ENCODE data around the gene ANXA1.

Gene ANXA1

GRCh38 chr9:73125651-73126050, 26.0 kb upstream of the ANXA1 start:
- DNase-seq = no peak
- H2BK120ac ChIP-seq (ENCODE audit: low read depth, low read length) = no peak overlapping the region
- no peaks in the 10 kb centered on the region for H3K4me1 ChIP-seq (ENCODE audit: control insufficient read depth, low read depth, low read length)
- H3K4me3 ChIP-seq (ENCODE audit: low read length) = no peak overlapping the region
- no peak overlapping the region for H3K27ac ChIP-seq (ENCODE audit: low read depth, low read length)
- H3K4ac ChIP-seq (ENCODE audit: low read depth, low read length) = no peak overlapping the region
- no peak overlapping the region for H3K9ac ChIP-seq (ENCODE audit: low read length)
- no peaks in the 10 kb centered on the region for H3K36me3 ChIP-seq (ENCODE audit: control insufficient read depth, insufficient read depth, low read length)
- no peak overlapping the region for H3K23ac ChIP-seq (ENCODE audit: low read length)
- H2BK5ac ChIP-seq (ENCODE audit: low read length) = no peak overlapping the region
- H3K79me2 ChIP-seq (ENCODE audit: control insufficient read depth, insufficient read depth, low read length) = no peaks in the 10 kb centered on the region
- no peaks in the 10 kb centered on the region for H3K79me1 ChIP-seq (ENCODE audit: low read length)
- H4K8ac ChIP-seq (ENCODE audit: low read depth, low read length) = no peak overlapping the region
- WGBS (ENCODE audit: extremely low coverage, insufficient coverage, low lambda C conversion rate) = no CpG with 5 or more reads among the region's 1 CpG
- no peak overlapping the region for H3K56ac ChIP-seq (ENCODE audit: low read length)
- no peak overlapping the region for H2BK15ac ChIP-seq (replicated peaks; ENCODE audit: low read depth)
- no peak overlapping the region for H3K4me2 ChIP-seq (ENCODE audit: low read length)
- H4K5ac ChIP-seq (ENCODE audit: low read length) = no peak overlapping the region
- no peak overlapping the region for H2AK5ac ChIP-seq (ENCODE audit: low read length)
- no peak overlapping the region for H3K18ac ChIP-seq (ENCODE audit: low read length)
- no peaks in the 10 kb centered on the region for H3K27me3 ChIP-seq (ENCODE audit: insufficient read depth, low read length, poor library complexity)

- Histone ChIP-seq H3K4me2 (ENCODE audit: low read length) (no peak overlapping the region), H2AK5ac (ENCODE audit: low read length) (no peak overlapping the region), H3K23ac (ENCODE audit: low read length) (no peak overlapping the region), H3K79me1 (ENCODE audit: low read length) (no peaks in the 10 kb centered on the region), H4K8ac (ENCODE audit: low read depth, low read length) (no peak overlapping the region), H3K9ac (ENCODE audit: low read length) (no peak overlapping the region), H3K27me3 (ENCODE audit: insufficient read depth, low read length, poor library complexity) (no peaks in the 10 kb centered on the region), H3K18ac (ENCODE audit: low read length) (no peak overlapping the region), H3K27ac (ENCODE audit: low read depth, low read length) (no peak overlapping the region), H3K4me3 (ENCODE audit: low read length) (no peak overlapping the region), H3K56ac (ENCODE audit: low read length) (no peak overlapping the region), H2BK120ac (ENCODE audit: low read depth, low read length) (no peak overlapping the region), H3K4ac (ENCODE audit: low read depth, low read length) (no peak overlapping the region), H4K5ac (ENCODE audit: low read length) (no peak overlapping the region), H2BK15ac (replicated peaks; ENCODE audit: low read depth) (no peak overlapping the region), H2BK5ac (ENCODE audit: low read length) (no peak overlapping the region), H3K36me3 (ENCODE audit: control insufficient read depth, insufficient read depth, low read length) (no peaks in the 10 kb centered on the region), H3K79me2 (ENCODE audit: control insufficient read depth, insufficient read depth, low read length) (no peaks in the 10 kb centered on the region), H3K4me1 (ENCODE audit: control insufficient read depth, low read depth, low read length) (no peaks in the 10 kb centered on the region)
- WGBS (ENCODE audit: extremely low coverage, insufficient coverage, low lambda C conversion rate) = no CpG with 5 or more reads among the region's 6 CpGs
- no peak for DNase-seq
These were observed 21.6 kb upstream of the ANXA1 start for GRCh38 chr9:73129941-73130685.

GRCh38 chr9:73131461-73131860, 20.2 kb upstream of the ANXA1 start:
- Histone ChIP-seq H3K27me3 (ENCODE audit: insufficient read depth, low read length, poor library complexity) (no peaks in the 10 kb centered on the region), H3K9ac (ENCODE audit: low read length) (no peak overlapping the region), H3K4ac (ENCODE audit: low read depth, low read length) (no peak overlapping the region), H4K8ac (ENCODE audit: low read depth, low read length) (no peak overlapping the region), H3K18ac (ENCODE audit: low read length) (no peak overlapping the region), H2BK120ac (ENCODE audit: low read depth, low read length) (no peak overlapping the region), H3K36me3 (ENCODE audit: control insufficient read depth, insufficient read depth, low read length) (no peaks in the 10 kb centered on the region), H3K23ac (ENCODE audit: low read length) (no peak overlapping the region), H3K27ac (ENCODE audit: low read depth, low read length) (no peak overlapping the region), H2BK15ac (replicated peaks; ENCODE audit: low read depth) (no peak overlapping the region), H2AK5ac (ENCODE audit: low read length) (no peak overlapping the region), H4K5ac (ENCODE audit: low read length) (no peak overlapping the region), H3K4me2 (ENCODE audit: low read length) (no peak overlapping the region), H2BK5ac (ENCODE audit: low read length) (no peak overlapping the region), H3K4me1 (ENCODE audit: control insufficient read depth, low read depth, low read length) (no peaks in the 10 kb centered on the region), H3K79me2 (ENCODE audit: control insufficient read depth, insufficient read depth, low read length) (no peaks in the 10 kb centered on the region), H3K56ac (ENCODE audit: low read length) (no peak overlapping the region), H3K4me3 (ENCODE audit: low read length) (no peak overlapping the region), H3K79me1 (ENCODE audit: low read length) (no peaks in the 10 kb centered on the region)
- DNase-seq = no peak
- no CpG with 5 or more reads among the region's 4 CpGs for WGBS (ENCODE audit: extremely low coverage, insufficient coverage, low lambda C conversion rate)

- H2BK15ac ChIP-seq (replicated peaks; ENCODE audit: low read depth) = no peak overlapping the region
- H3K23ac ChIP-seq (ENCODE audit: low read length) = no peak overlapping the region
- H3K56ac ChIP-seq (ENCODE audit: low read length) = no peak overlapping the region
- H3K79me1 ChIP-seq (ENCODE audit: low read length) = no peaks in the 10 kb centered on the region
- H3K27me3 ChIP-seq (ENCODE audit: insufficient read depth, low read length, poor library complexity) = no peaks in the 10 kb centered on the region
- peak; percentile 79 for DNase-seq
- H4K8ac ChIP-seq (ENCODE audit: low read depth, low read length) = peak overlapping the region; percentile 28
- H3K36me3 ChIP-seq (ENCODE audit: control insufficient read depth, insufficient read depth, low read length) = no peaks in the 10 kb centered on the region
- H3K4me1 ChIP-seq (ENCODE audit: control insufficient read depth, low read depth, low read length) = no peaks in the 10 kb centered on the region
- H2AK5ac ChIP-seq (ENCODE audit: low read length) = no peak overlapping the region
- H4K5ac ChIP-seq (ENCODE audit: low read length) = no peak overlapping the region
- no peaks in the 10 kb centered on the region for H3K79me2 ChIP-seq (ENCODE audit: control insufficient read depth, insufficient read depth, low read length)
- no CpG with 5 or more reads among the region's 15 CpGs for WGBS (ENCODE audit: extremely low coverage, insufficient coverage, low lambda C conversion rate)
- H3K4me3 ChIP-seq (ENCODE audit: low read length) = no peak overlapping the region
- no peak overlapping the region for H3K4me2 ChIP-seq (ENCODE audit: low read length)
- H3K9ac ChIP-seq (ENCODE audit: low read length) = no peak overlapping the region
- H3K18ac ChIP-seq (ENCODE audit: low read length) = no peak overlapping the region
- H3K4ac ChIP-seq (ENCODE audit: low read depth, low read length) = no peak overlapping the region
- H3K27ac ChIP-seq (ENCODE audit: low read depth, low read length) = no peak overlapping the region
- no peak overlapping the region for H2BK5ac ChIP-seq (ENCODE audit: low read length)
- no peak overlapping the region for H2BK120ac ChIP-seq (ENCODE audit: low read depth, low read length)
These were observed 19.5 kb upstream of the ANXA1 start for GRCh38 chr9:73132034-73132776.

GRCh38 chr9:73133022-73133651, 18.5 kb upstream of the ANXA1 start:
- no peak for DNase-seq
- no peak overlapping the region for H3K23ac ChIP-seq (ENCODE audit: low read length)
- no peak overlapping the region for H4K8ac ChIP-seq (ENCODE audit: low read depth, low read length)
- no peak overlapping the region for H3K4me3 ChIP-seq (ENCODE audit: low read length)
- no peak overlapping the region for H3K9ac ChIP-seq (ENCODE audit: low read length)
- H3K79me1 ChIP-seq (ENCODE audit: low read length) = no peaks in the 10 kb centered on the region
- H3K4me2 ChIP-seq (ENCODE audit: low read length) = no peak overlapping the region
- no peak overlapping the region for H2BK5ac ChIP-seq (ENCODE audit: low read length)
- no peaks in the 10 kb centered on the region for H3K36me3 ChIP-seq (ENCODE audit: control insufficient read depth, insufficient read depth, low read length)
- H3K79me2 ChIP-seq (ENCODE audit: control insufficient read depth, insufficient read depth, low read length) = no peaks in the 10 kb centered on the region
- no peak overlapping the region for H3K4ac ChIP-seq (ENCODE audit: low read depth, low read length)
- peak overlapping the region; percentile 74 for H2BK15ac ChIP-seq (replicated peaks; ENCODE audit: low read depth)
- no peak overlapping the region for H2BK120ac ChIP-seq (ENCODE audit: low read depth, low read length)
- H3K27ac ChIP-seq (ENCODE audit: low read depth, low read length) = no peak overlapping the region
- no peaks in the 10 kb centered on the region for H3K4me1 ChIP-seq (ENCODE audit: control insufficient read depth, low read depth, low read length)
- WGBS (ENCODE audit: extremely low coverage, insufficient coverage, low lambda C conversion rate) = no CpG with 5 or more reads among the region's 3 CpGs
- H2AK5ac ChIP-seq (ENCODE audit: low read length) = no peak overlapping the region
- H4K5ac ChIP-seq (ENCODE audit: low read length) = no peak overlapping the region
- H3K27me3 ChIP-seq (ENCODE audit: insufficient read depth, low read length, poor library complexity) = no peaks in the 10 kb centered on the region
- no peak overlapping the region for H3K56ac ChIP-seq (ENCODE audit: low read length)
- no peak overlapping the region for H3K18ac ChIP-seq (ENCODE audit: low read length)
